ENCODE results near the gene TTN. TPM values are rescaled to one million over a fixed set of nuclear protein-coding genes. Genes with fewer than 3 reads are reported as not detected.

The TTN gene
- total and polyA plus RNA-seq, 2 of the 4 experiments (the other 2 are of a cell fraction), result 0.02 to 0.18 TPM

GRCh38 chr2:178848335-178848734, 41.1 kb upstream of the TTN start:
- H2BK5ac ChIP-seq (ENCODE audit: low read depth, low read length, poor library complexity, severe bottlenecking), result no peak overlapping the region

More at GRCh38 chr2:178848335-178848734, 41.1 kb upstream of the TTN start:
- H2AFZ ChIP-seq (replicated peaks; ENCODE audit: low read length, poor library complexity), result no peak overlapping the region
- in situ Hi-C loops (cut with MboI; ENCODE audit: low sequenced_read_pairs), result no loop called here
- no TSS peak for BruUV-seq (replicated peaks)
- no peak overlapping the region for H2AK9ac ChIP-seq (replicated peaks; ENCODE audit: low read depth, low read length, poor library complexity)
- H3K56ac ChIP-seq (ENCODE audit: extremely low read depth, insufficient read depth, low read length), result no peak overlapping the region
- POLR2A ChIA-PET (ENCODE audit: unreplicated experiment), result no interaction called here
- no peaks in the 10 kb centered on the region for H3K36me3 ChIP-seq (ENCODE audit: control insufficient read depth, insufficient read depth, low read length)
- intact Hi-C loops (cut with micrococcal nuclease), result no loop called here
- no peaks in the 10 kb centered on the region for H3K79me1 ChIP-seq (ENCODE audit: low read depth in 1 of 2, low read length in 2 of 2)
- no peak overlapping the region for H2BK120ac ChIP-seq (ENCODE audit: low read depth, low read length)
- no peak overlapping the region for H3K4me2 ChIP-seq (ENCODE audit: low read depth, low read length)
- no peaks in the 10 kb centered on the region; the same call in 1 of the 2 replicates for H3K4me1 ChIP-seq (ENCODE audit: control insufficient read depth, insufficient read depth, low read length)
- no peak overlapping the region for H3K4ac ChIP-seq (ENCODE audit: low read depth, low read length)
- H4K5ac ChIP-seq (ENCODE audit: low read depth, low read length), result no peak overlapping the region
- no peak overlapping the region for H2BK15ac ChIP-seq (ENCODE audit: low read depth, low read length)
- no peaks in the 10 kb centered on the region for H3K9me1 ChIP-seq (ENCODE audit: insufficient read depth, low read length)
- H3K23ac ChIP-seq (ENCODE audit: low read depth, low read length), result no peak overlapping the region
- H4K91ac ChIP-seq (ENCODE audit: insufficient read depth, low read depth, low read length), result no peak overlapping the region
- dilution Hi-C loops (cut with HindIII; ENCODE audit: low sequenced_read_pairs, unreplicated experiment), result no loop called here
- no peaks in the 10 kb centered on the region for H3K9me3 ChIP-seq (ENCODE audit: control insufficient read depth, insufficient read depth, low read length)
- no peak overlapping the region for H3K9ac ChIP-seq (ENCODE audit: low read depth, low read length)
- no peak for ATAC-seq (ENCODE audit: low read depth)
- DNase-seq, result no peak
- no peak overlapping the region for H2BK20ac ChIP-seq (ENCODE audit: low read depth, low read length)
- no peak overlapping the region for H2AK5ac ChIP-seq (ENCODE audit: low read depth, low read length)
- H4K8ac ChIP-seq (ENCODE audit: low read depth in 2 of 2, low read length in 2 of 2), result no peak overlapping the region
- H3K14ac ChIP-seq (replicated peaks; ENCODE audit: low read depth, low read length), result no peak overlapping the region
- no peak overlapping the region for H3K4me3 ChIP-seq (ENCODE audit: insufficient read depth, low read depth, low read length)
- H3K18ac ChIP-seq (ENCODE audit: low read depth, low read length), result no peak overlapping the region
- 90% methylated on average over 4 of the region's 5 CpGs; no CpG with 5 or more reads in 1 of the 2 experiments for WGBS, 2 experiments (ENCODE audit: extremely low coverage in 2 of 2, insufficient read length in 1 of 2)
- CTCF ChIA-PET, result no interaction called here
- no peak for TF ChIP-seq SMC3 (IDR thresholded peaks at IDR 0.05; ENCODE audit: low read depth, low read length)
- no peak for TF ChIP-seq ELK1 (IDR thresholded peaks at IDR 0.05; ENCODE audit: borderline replicate concordance, low read depth, low read length)
- no peak for TF ChIP-seq MXI1 (IDR thresholded peaks at IDR 0.05; ENCODE audit: borderline replicate concordance, low read depth, low read length)
- H3K27me3 ChIP-seq (ENCODE audit: control insufficient read depth, insufficient read depth, low read length), result no peaks in the 10 kb centered on the region
- no peak overlapping the region for H3K27ac ChIP-seq (ENCODE audit: insufficient read depth, low read length)
- no peaks in the 10 kb centered on the region for H4K20me1 ChIP-seq (ENCODE audit: insufficient read depth, low read length)

Measured in IMR-90 (cell line).